ENCODE results near the gene NEK11. TPM values are rescaled to one million over a fixed set of nuclear protein-coding genes. Genes with fewer than 3 reads are reported as not detected.

NEK11 gene
- total and polyA plus RNA-seq, 2 donors (not counting 3 experiments of a cell fraction or from before 2014, with no cell fraction given): 1.7 to 4.3 TPM

- no peak for TF ChIP-seq POLR2AphosphoS5 (IDR thresholded peaks at IDR 0.05; ENCODE audit: insufficient read depth, low read depth, low read length)
- TF ChIP-seq FOS (IDR thresholded peaks at IDR 0.05; ENCODE audit: borderline replicate concordance, insufficient read depth, low read length): no peak
- no peak for TF ChIP-seq MYC (IDR thresholded peaks at IDR 0.05; ENCODE audit: low read depth, low read length)
- TF ChIP-seq MAX (IDR thresholded peaks at IDR 0.05; ENCODE audit: insufficient read depth, insufficient read length): no peak
- TF ChIP-seq, protein P1, sequence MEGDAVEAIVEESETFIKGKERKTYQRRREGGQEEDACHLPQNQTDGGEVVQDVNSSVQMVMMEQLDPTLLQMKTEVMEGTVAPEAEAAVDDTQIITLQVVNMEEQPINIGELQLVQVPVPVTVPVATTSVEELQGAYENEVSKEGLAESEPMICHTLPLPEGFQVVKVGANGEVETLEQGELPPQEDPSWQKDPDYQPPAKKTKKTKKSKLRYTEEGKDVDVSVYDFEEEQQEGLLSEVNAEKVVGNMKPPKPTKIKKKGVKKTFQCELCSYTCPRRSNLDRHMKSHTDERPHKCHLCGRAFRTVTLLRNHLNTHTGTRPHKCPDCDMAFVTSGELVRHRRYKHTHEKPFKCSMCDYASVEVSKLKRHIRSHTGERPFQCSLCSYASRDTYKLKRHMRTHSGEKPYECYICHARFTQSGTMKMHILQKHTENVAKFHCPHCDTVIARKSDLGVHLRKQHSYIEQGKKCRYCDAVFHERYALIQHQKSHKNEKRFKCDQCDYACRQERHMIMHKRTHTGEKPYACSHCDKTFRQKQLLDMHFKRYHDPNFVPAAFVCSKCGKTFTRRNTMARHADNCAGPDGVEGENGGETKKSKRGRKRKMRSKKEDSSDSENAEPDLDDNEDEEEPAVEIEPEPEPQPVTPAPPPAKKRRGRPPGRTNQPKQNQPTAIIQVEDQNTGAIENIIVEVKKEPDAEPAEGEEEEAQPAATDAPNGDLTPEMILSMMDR (IDR thresholded peaks at IDR 0.05; ENCODE audit: extremely low read depth in 1 of 2, insufficient read depth in 1 of 2, low read depth in 1 of 2, low read length in 2 of 2): no peak
- no peak for TF ChIP-seq JUN (IDR thresholded peaks at IDR 0.05; ENCODE audit: borderline replicate concordance, insufficient read depth, insufficient read length, low read depth)
- no peak for TF ChIP-seq POLR2A (IDR thresholded peaks at IDR 0.05; ENCODE audit: low read depth, low read length)
- no peak for TF ChIP-seq EZH2 (IDR thresholded peaks at IDR 0.05; ENCODE audit: borderline replicate concordance, low read depth, low read length, severe bottlenecking)
- no peak for TF ChIP-seq GATA2 (IDR thresholded peaks at IDR 0.05; ENCODE audit: insufficient read depth, insufficient read length, low read depth, low read length)
- no peak overlapping the region for H3K27ac ChIP-seq (ENCODE audit: insufficient read depth, low read depth, low read length)
- H3K9me1 ChIP-seq (replicated peaks; ENCODE audit: control insufficient read depth, extremely low read depth, insufficient read depth, low read length): no peaks in the 10 kb centered on the region
- CTCF ChIA-PET: interaction anchor here (1.5 kb wide), 1 partner anchor 10 kb away, joined by 5 read pairs; no protein-coding TSS in a partner anchor
- H3K4me3 ChIP-seq (replicated peaks in 1 of 3; ENCODE audit: insufficient read depth in 1 of 3, low read depth in 1 of 3, low read length in 3 of 3): no peak overlapping the region
- intact Hi-C loops (cut with micrococcal nuclease) (no loop called here), dilution Hi-C loops (cut with MboI; ENCODE audit: extremely low pct_ligation_motif_present, low sequenced_read_pairs) (no loop called here)
- no peaks in the 10 kb centered on the region for H3K79me2 ChIP-seq (ENCODE audit: control insufficient read depth, insufficient read depth, low read length)
- BruUV-seq (replicated peaks): no TSS peak
- POLR2A ChIA-PET: no interaction called here
- no peaks in the 10 kb centered on the region for H4K20me1 ChIP-seq (replicated peaks; ENCODE audit: control insufficient read depth, extremely low read depth, insufficient read depth, low read length)
- no peaks in the 10 kb centered on the region for H3K36me3 ChIP-seq (ENCODE audit: control insufficient read depth in 2 of 2, extremely low read depth in 1 of 2, insufficient read depth in 2 of 2, low read length in 2 of 2)
- no peak overlapping the region for H2AFZ ChIP-seq (ENCODE audit: low read depth, low read length)
- H3K4me1 ChIP-seq (ENCODE audit: control insufficient read depth, extremely low read depth, insufficient read depth, low read length): no peaks in the 10 kb centered on the region
- no peaks in the 10 kb centered on the region for H3K27me3 ChIP-seq (ENCODE audit: control insufficient read depth in 2 of 2, insufficient read depth in 2 of 2, low read length in 2 of 2)
- no peak overlapping the region for H3K9ac ChIP-seq (replicated peaks; ENCODE audit: extremely low read depth, insufficient read depth, low read length)
- FAIRE-seq (no peak), DNase-seq (ENCODE audit: low read depth, low spot score) (no peak)
- H3K9me3 ChIP-seq (replicated peaks; ENCODE audit: control insufficient read depth, insufficient read depth, low read length): no peaks in the 10 kb centered on the region
- no peak overlapping the region for H3K4me2 ChIP-seq (ENCODE audit: insufficient read depth, low read length)
These were observed 146.0 kb downstream of the NEK11 start for GRCh38 chr3:131172502-131173200.
